ENCODE measurements around the gene TEAD4. TPM values are rescaled to one million over a fixed set of nuclear protein-coding genes. Genes with fewer than 3 reads are reported as not detected.

TEAD4 gene
- total RNA-seq, 2 experiments from 2014 or later, result not detected

- Histone ChIP-seq H3K36me3 (ENCODE audit: insufficient read depth, low read length) (no peaks in the 10 kb centered on the region), H3K4me1 (ENCODE audit: insufficient read depth, low read length, poor library complexity, severe bottlenecking) (peaks cover 16% of the 10 kb centered on the region), H3K4me3 (ENCODE audit: low read depth, low read length, poor library complexity, severe bottlenecking) (no peak overlapping the region), H4K20me1 (ENCODE audit: insufficient read depth, low read length) (no peaks in the 10 kb centered on the region), H3K27ac (ENCODE audit: low read depth, low read length, poor library complexity, severe bottlenecking) (no peak overlapping the region), H3K4me2 (ENCODE audit: low read length) (no peak overlapping the region), H2AFZ (ENCODE audit: low read length) (no peak overlapping the region), H3K79me2 (ENCODE audit: insufficient read depth, low read depth, low read length) (no peaks in the 10 kb centered on the region), H3K9me3 (ENCODE audit: low read length) (no peaks in the 10 kb centered on the region), H3K9me2 (ENCODE audit: insufficient read depth, low read length) (no peaks in the 10 kb centered on the region)
- no peak for DNase-seq (ENCODE audit: low spot score)
- ChIA-PET CTCF (ENCODE audit: unreplicated experiment) (no interaction called here), POLR2A (interaction anchor here (0.7 kb wide), 1 partner anchor 29 kb away, joined by 9 read pairs; no protein-coding TSS in a partner anchor)
- TF ChIP-seq EZH2phosphoT487 (IDR thresholded peaks at IDR 0.05; ENCODE audit: borderline replicate concordance, low read depth, low read length) (no peak), CTCF (conservative IDR thresholded peaks at IDR 0.05; ENCODE audit: low read length) (no peak)
- intact Hi-C loops (cut with micrococcal nuclease; ENCODE audit: unreplicated experiment), result loop anchor here (5.0 kb wide), 1 partner anchor 197 kb away; no protein-coding TSS in a partner anchor
- BruUV-seq (replicated peaks), result no TSS peak
These were observed 85.0 kb downstream of the TEAD4 start for GRCh38 chr12:3044141-3044630.

- no peaks in the 10 kb centered on the region for H4K20me1 ChIP-seq (ENCODE audit: insufficient read depth, low read length)
- ChIA-PET POLR2A (no interaction called here), CTCF (ENCODE audit: unreplicated experiment) (no interaction called here)
- no peaks in the 10 kb centered on the region for H3K9me2 ChIP-seq (ENCODE audit: insufficient read depth, low read length)
- intact Hi-C loops (cut with micrococcal nuclease; ENCODE audit: unreplicated experiment), result no loop called here
- no peak overlapping the region for H2AFZ ChIP-seq (ENCODE audit: low read length)
- H3K79me2 ChIP-seq (ENCODE audit: insufficient read depth, low read depth, low read length), result no peaks in the 10 kb centered on the region
- no peak overlapping the region for H3K27ac ChIP-seq (ENCODE audit: low read depth, low read length, poor library complexity, severe bottlenecking)
- TF ChIP-seq EZH2phosphoT487 (IDR thresholded peaks at IDR 0.05; ENCODE audit: borderline replicate concordance, low read depth, low read length) (no peak), CTCF (conservative IDR thresholded peaks at IDR 0.05; ENCODE audit: low read length) (no peak)
- peaks cover 16% of the 10 kb centered on the region for H3K4me1 ChIP-seq (ENCODE audit: insufficient read depth, low read length, poor library complexity, severe bottlenecking)
- no TSS peak for BruUV-seq (replicated peaks)
- no peak overlapping the region for H3K4me3 ChIP-seq (ENCODE audit: low read depth, low read length, poor library complexity, severe bottlenecking)
- no peak for DNase-seq (ENCODE audit: low spot score)
- no peak overlapping the region for H3K4me2 ChIP-seq (ENCODE audit: low read length)
- no peaks in the 10 kb centered on the region for H3K36me3 ChIP-seq (ENCODE audit: insufficient read depth, low read length)
- H3K9me3 ChIP-seq (ENCODE audit: low read length), result no peaks in the 10 kb centered on the region
These were observed 86.3 kb downstream of the TEAD4 start for GRCh38 chr12:3045494-3045893.

- H3K9me3 ChIP-seq (ENCODE audit: low read length), result no peaks in the 10 kb centered on the region
- CTCF ChIA-PET (ENCODE audit: unreplicated experiment), result no interaction called here
These were observed 86.8 kb downstream of the TEAD4 start for GRCh38 chr12:3045989-3046388.

More at GRCh38 chr12:3045989-3046388, 86.8 kb downstream of the TEAD4 start:
- POLR2A ChIA-PET, result no interaction called here
- H3K9me2 ChIP-seq (ENCODE audit: insufficient read depth, low read length), result no peaks in the 10 kb centered on the region
- TF ChIP-seq CTCF (conservative IDR thresholded peaks at IDR 0.05; ENCODE audit: low read length) (no peak), EZH2phosphoT487 (IDR thresholded peaks at IDR 0.05; ENCODE audit: borderline replicate concordance, low read depth, low read length) (no peak)
- BruUV-seq (replicated peaks), result no TSS peak
- H3K27ac ChIP-seq (ENCODE audit: low read depth, low read length, poor library complexity, severe bottlenecking), result no peak overlapping the region
- no peaks in the 10 kb centered on the region for H3K79me2 ChIP-seq (ENCODE audit: insufficient read depth, low read depth, low read length)
- no peak for DNase-seq (ENCODE audit: low spot score)
- H3K4me1 ChIP-seq (ENCODE audit: insufficient read depth, low read length, poor library complexity, severe bottlenecking), result peaks cover 16% of the 10 kb centered on the region
- H3K4me2 ChIP-seq (ENCODE audit: low read length), result no peak overlapping the region
- H3K36me3 ChIP-seq (ENCODE audit: insufficient read depth, low read length), result no peaks in the 10 kb centered on the region
- no peaks in the 10 kb centered on the region for H4K20me1 ChIP-seq (ENCODE audit: insufficient read depth, low read length)
- no peak overlapping the region for H3K4me3 ChIP-seq (ENCODE audit: low read depth, low read length, poor library complexity, severe bottlenecking)
- intact Hi-C loops (cut with micrococcal nuclease; ENCODE audit: unreplicated experiment), result no loop called here
- no peak overlapping the region for H2AFZ ChIP-seq (ENCODE audit: low read length)

Data from OCI-LY7 (cell line).